AML-193 (cell line): ENCODE measurements around the gene USP25.

Source experiments
- DNase-seq, 2 experiments: peaks; one replicate each; lab custom pipeline; 2025; lab: John Stamatoyannopoulos, UW

Gene USP25

DNA sequence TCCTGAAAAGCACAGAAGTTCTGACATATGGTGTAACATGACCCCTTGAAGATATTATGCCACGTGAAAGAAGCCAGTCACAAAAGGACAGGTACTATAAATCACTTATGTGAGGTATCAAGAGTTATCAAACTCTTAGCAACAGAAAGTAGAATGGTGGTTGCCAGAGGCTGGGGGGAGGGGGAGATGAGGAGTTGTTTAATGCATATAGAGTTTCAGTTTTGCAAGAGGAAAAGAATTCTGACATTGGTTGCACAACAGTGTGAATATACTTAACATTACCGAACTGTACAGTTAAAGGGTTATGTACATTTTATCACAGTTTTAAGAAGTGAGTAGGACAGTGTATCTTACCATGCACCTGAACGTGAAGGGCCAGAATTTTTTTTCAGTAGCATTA lies 80.0 kb downstream of the USP25 start:
- DNase-seq: peak; percentile 76 to 84

GRCh38 chr21:15815285-15815684 lies 85.5 kb downstream of the USP25 start:
- DNase-seq: no peak

DNA sequence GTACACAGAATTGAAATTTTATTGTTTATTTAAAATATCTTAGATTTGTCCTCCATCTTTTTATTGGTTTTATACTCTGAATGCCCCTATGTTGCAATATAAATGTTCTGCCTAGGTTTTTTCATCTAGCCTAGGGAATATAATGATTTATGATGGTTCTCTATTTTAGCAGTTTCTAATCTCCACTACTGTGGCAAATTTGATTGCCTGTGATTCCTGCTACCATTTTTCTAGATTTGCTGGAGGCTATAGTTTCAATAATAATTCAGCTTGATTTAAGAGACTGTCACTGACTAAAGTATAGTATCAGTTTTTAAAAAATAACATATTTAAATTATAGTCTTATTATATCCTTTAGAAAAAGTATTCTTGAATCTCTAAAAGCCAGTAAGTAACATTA lies 90.5 kb downstream of the USP25 start:
- DNase-seq: no peak

GRCh38 chr21:15820852-15821379 lies 91.1 kb downstream of the USP25 start:
- DNase-seq: no peak

DNA sequence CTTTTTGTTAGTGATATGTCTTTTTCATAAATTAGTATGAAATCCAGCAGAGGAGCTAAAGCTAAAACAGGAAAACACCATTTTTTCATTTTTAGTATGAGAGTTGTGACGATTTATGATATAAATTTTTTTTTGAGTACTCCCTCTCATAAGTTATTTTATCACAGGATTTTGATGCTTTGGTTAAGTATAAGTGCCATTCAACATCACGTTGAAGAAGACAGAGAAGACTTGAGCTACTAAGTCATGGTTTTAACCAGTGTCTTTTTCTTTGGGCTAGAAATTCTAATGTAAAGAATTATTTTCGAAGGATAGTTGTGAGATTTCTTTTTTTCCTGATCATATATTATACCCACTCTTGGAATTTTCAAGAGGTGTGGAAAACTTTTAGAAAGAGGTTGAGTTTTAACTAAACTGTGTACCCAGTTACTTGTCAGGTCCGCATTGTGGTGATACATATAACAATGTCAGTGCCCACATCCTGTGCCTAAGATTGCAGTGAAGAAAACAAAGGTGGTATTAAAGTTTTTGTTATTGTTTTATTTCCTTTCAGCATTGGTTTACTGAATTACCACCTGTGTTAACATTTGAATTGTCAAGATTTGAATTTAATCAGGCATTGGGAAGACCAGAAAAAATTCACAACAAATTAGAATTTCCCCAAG lies 93.8 kb downstream of the USP25 start:
- no peak for DNase-seq

- DNase-seq: no peak
Observed at GRCh38 chr21:15825700-15826099, 95.9 kb downstream of the USP25 start.

- DNase-seq: peak; percentile 8 to 13
Observed at GRCh38 chr21:15826147-15826780, 96.5 kb downstream of the USP25 start.

GRCh38 chr21:15826908-15827601 lies 97.3 kb downstream of the USP25 start:
- DNase-seq: no peak

GRCh38 chr21:15831497-15831896 lies 101.7 kb downstream of the USP25 start:
- no peak for DNase-seq

- DNase-seq: peak; percentile 2 to 15
Observed at GRCh38 chr21:15837645-15838044, 107.9 kb downstream of the USP25 start.

- no peak for DNase-seq
Observed at GRCh38 chr21:15839026-15839425, 109.2 kb downstream of the USP25 start.

GRCh38 chr21:15839601-15840000 lies 109.8 kb downstream of the USP25 start:
- DNase-seq: no peak

DNA sequence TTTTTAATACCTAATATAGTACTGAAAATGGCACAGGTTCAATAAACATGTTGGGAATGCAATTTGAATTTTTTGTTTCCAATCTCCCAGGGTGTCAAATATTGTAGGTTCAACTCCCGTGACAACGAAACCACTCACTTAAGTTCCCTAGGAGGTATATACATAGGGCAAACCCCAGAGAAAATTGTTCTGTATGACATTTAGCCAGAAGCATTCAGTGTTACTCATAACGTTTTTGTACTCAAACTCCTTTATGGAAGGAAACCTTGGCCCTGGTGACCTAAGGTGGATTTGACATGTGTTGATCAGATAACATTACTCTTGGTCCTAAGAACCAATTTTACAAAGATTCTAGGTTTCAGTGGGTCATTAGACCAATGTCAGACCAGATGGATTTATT lies 110.6 kb downstream of the USP25 start:
- no peak for DNase-seq

DNA sequence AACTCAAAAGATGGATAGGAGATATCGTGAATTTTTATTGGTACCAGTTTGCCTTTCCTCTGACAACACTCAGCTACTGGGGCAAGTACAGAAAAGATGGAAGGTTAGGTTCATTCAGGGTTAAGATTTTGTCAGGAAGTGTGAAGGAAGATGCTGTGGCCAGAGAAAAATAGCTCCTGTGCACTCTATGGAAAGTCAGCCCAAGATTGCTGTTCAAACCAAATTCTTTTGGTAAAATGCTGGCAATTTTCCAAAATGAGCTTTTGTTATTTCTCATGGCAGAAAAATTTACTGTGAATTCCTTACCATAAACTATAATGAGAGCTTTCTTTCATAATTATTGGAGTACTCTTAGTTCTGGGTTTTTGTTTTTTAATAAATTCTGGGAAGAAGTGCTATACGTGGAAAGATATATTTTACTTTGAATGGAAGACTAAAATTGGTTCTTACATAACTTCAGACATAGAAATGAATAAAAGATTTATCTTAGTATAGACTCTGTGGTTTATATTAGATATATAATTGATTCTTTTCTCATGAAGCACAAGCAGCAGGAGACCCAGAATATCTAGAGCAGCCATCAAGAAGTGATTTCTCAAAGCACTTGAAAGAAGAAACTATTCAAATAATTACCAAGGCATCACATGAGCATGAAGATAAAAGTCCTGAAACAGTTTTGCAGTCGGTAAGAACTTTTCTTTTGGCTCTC lies 112.2 kb downstream of the USP25 start:
- no peak for DNase-seq

DNA sequence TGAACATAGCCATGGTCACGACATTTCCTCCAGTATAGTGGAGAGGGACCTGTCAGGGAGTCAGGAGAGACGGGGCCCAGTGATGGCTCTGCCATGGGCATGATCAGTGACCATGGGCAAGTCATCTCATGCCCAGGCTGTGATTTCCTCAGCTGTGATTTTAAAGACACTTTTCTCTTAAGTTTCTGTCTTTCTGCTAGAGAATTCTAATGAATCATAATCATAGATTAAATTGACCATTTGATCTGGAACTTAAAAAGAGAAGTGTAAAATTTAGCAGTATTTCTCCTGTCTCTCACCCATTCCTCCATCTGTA lies 112.7 kb downstream of the USP25 start:
- DNase-seq: no peak

DNA sequence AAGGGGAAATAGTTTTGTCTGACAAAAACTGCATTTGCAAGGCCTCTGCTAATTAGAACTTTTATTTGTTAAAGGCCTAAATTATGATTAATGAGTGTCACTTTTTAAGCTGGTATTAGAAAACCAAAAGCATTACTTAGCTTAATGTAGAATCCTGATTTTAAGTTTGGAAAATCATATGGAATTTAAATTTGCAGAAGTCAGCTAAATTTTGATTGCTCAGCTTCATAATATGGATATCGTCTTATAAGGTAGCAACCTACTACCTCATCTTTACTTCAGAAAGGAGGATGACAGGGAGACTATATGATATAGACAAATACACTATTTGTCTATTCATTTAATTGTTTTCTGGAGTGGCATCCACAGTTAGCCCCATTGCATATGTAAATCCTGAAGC lies 114.0 kb downstream of the USP25 start:
- DNase-seq: no peak

DNA sequence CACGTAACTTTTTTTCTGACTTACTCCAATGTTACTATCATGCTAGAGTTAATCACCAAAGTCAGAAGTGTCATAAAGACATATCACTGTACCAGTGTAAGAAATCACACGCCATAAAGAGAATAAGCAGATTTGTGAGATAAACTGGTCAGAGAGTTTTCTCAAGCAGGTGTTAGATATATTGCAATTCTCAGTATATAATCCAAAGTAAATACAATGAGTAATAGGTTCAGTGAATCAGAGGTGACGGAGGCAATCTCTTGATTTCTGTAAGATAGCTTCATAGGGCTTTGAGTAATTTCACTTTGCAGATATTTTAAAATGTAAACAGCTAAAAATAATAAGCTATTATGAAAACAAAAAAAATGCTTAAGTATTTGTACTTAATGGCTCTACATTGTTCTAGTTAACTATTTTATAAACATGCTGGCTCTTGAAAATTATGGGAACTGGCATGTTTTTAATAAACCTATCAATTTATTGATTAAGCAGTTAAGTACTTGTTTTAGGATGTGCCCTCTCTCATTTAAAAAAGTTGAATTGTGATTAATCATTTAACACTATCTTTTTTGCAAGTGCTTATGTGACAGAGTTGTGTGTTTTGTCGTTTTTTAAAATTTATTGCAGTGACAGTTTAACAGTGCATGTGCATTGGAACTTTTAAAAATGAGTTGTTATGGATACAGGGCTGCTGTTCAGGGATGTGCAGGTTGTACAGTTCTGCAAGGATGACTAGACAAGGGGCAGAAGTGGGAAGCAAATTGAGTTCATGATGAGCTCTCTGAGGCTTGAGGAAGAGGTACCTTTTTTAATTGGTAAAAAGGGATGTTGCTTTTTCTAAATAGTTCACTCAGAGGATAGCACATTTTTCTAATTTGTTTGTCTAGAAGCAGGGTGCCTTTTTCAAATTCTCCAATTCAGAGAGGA lies 119.1 kb downstream of the USP25 start:
- no peak for DNase-seq

- no peak for DNase-seq
Observed at GRCh38 chr21:15849927-15850326, 120.1 kb downstream of the USP25 start.

GRCh38 chr21:15850645-15851044 lies 120.9 kb downstream of the USP25 start:
- no peak for DNase-seq

- DNase-seq: no peak
Observed at GRCh38 chr21:15852146-15852545, 122.4 kb downstream of the USP25 start.

DNA sequence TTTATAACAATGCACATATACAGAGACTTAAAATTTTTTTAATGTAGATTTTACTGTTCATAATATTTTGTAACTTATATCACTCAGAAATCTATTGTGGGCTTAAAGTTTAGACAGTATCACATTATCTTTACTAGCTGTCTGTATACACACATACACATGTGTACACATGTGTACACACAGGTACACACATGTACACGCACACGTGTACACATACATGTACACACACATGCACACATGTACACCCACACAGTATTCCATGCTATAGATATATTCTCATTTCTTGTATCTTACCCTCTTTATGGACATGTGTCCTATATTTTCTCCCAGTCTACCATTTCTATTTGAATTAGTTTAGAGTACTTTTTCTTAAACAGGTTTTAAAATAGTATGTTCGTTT lies 123.3 kb downstream of the USP25 start:
- no peak for DNase-seq

GRCh38 chr21:15856813-15857212 lies 127.0 kb downstream of the USP25 start:
- DNase-seq: no peak
